Ascending aorta (tissue), 2 donors: ENCODE measurements around the gene FAM174B. TPM values are rescaled to one million over a fixed set of nuclear protein-coding genes. Genes with fewer than 3 reads are reported as not detected.

Experiments used
- DNase-seq, 2 donors: peaks; one replicate each; pipeline ENCODE4 v3.0.0-alpha.2; 2019; ENCODE audit warnings: low spot score in 2 of 2
- H3K27ac ChIP-seq, 2 donors: fragments of 200-600 bp; sonication (generic); one replicate each; pipeline ENCODE4 v1.5.1; 2016 to 2017; ENCODE audit warnings: mild to moderate bottlenecking in 1 of 2
- H3K27me3 ChIP-seq: fragments of 200-600 bp; sonication (generic); one replicate; pipeline ENCODE4 v1.5.1; 2017
- H3K36me3 ChIP-seq, 2 donors: fragments of 200-600 bp; sonication (generic); one replicate each; pipeline ENCODE4 v1.5.1; 2016
- H3K4me1 ChIP-seq, 2 donors: fragments of 200-600 bp; sonication (generic); one replicate each; pipeline ENCODE4 v1.5.1; 2016 to 2017; ENCODE audit warnings: mild to moderate bottlenecking in 1 of 2
- H3K4me3 ChIP-seq, 2 donors: fragments of 200-600 bp; sonication (generic); one replicate each; pipeline ENCODE4 v1.5.1; 2016 to 2017; ENCODE audit warnings: mild to moderate bottlenecking in 1 of 2
- H3K9me3 ChIP-seq, 2 donors: fragments of 200-600 bp; sonication (generic); one replicate each; pipeline ENCODE4 v1.5.1; 2016
- CTCF ChIP-seq, 3 experiments: fragments of 200-600 bp in 2 of 3; fragments of 450-650 bp in 1 of 3; sonication (generic) in 2 of 3; IDR thresholded peaks; one replicate each; pipeline ENCODE4 v1.5.1; 2016 to 2019; ENCODE audit warnings: antibody characterized with exemption in 3 of 3, mild to moderate bottlenecking in 1 of 3, moderate library complexity in 1 of 3
- intact Hi-C: fragments of 100-400 bp; cut with DNase I; formaldehyde crosslinking; loops from one replicate; pipeline ENCODE4 v1.15.1; 2023
- total RNA-seq: library from RNA; depleted of rRNA; stranded (reverse); fragments of >200 nt; gene quantifications from one replicate; pipeline ENCODE4 v1.1.0, GENCODE V29; 2016

FAM174B gene
- total RNA-seq, 1 donor from 2014 or later = 5.2 TPM

GRCh38 chr15:92636401-92636907, 19.1 kb downstream of the FAM174B start:
- H3K4me1 ChIP-seq = no peaks in the 10 kb centered on the region
- H3K4me3 ChIP-seq = no peak overlapping the region
- H3K27ac ChIP-seq = no peak overlapping the region
- no peak for TF ChIP-seq CTCF (IDR thresholded peaks at IDR 0.05)
- no peaks in the 10 kb centered on the region for H3K27me3 ChIP-seq
- DNase-seq = no peak
- H3K36me3 ChIP-seq = no peaks in the 10 kb centered on the region
- peaks cover 0 to 9% of the 10 kb centered on the region in 2 donors for H3K9me3 ChIP-seq
- intact Hi-C loops = no loop called here

- no peaks in the 10 kb centered on the region for H3K36me3 ChIP-seq
- TF ChIP-seq CTCF (IDR thresholded peaks at IDR 0.05) = no peak
- H3K4me1 ChIP-seq = no peaks in the 10 kb centered on the region
- H3K27ac ChIP-seq = no peak overlapping the region
- H3K27me3 ChIP-seq = no peaks in the 10 kb centered on the region
- peak in 1 of 2 donors; percentile 50 for DNase-seq
- intact Hi-C loops = no loop called here
- H3K4me3 ChIP-seq = no peak overlapping the region
- H3K9me3 ChIP-seq = peaks cover 0 to 3% of the 10 kb centered on the region in 2 donors
Measured at GRCh38 chr15:92634671-92635201, 20.8 kb downstream of the FAM174B start.

- H3K27ac ChIP-seq = no peak overlapping the region
- no peaks in the 10 kb centered on the region for H3K9me3 ChIP-seq
- no peak overlapping the region for H3K4me3 ChIP-seq
- H3K36me3 ChIP-seq = no peaks in the 10 kb centered on the region
- intact Hi-C loops = no loop called here
- DNase-seq = peak in 1 of 2 donors; percentile 47
- no peaks in the 10 kb centered on the region for H3K27me3 ChIP-seq
- no peaks in the 10 kb centered on the region for H3K4me1 ChIP-seq
- TF ChIP-seq CTCF (IDR thresholded peaks at IDR 0.05) = no peak
Measured at GRCh38 chr15:92634060-92634459, 21.5 kb downstream of the FAM174B start.

- Histone ChIP-seq H3K36me3 (no peaks in the 10 kb centered on the region), H3K4me3 (no peak overlapping the region), H3K27me3 (no peaks in the 10 kb centered on the region), H3K4me1 (no peaks in the 10 kb centered on the region), H3K27ac (no peak overlapping the region), H3K9me3 (no peaks in the 10 kb centered on the region)
- DNase-seq = peak in 1 of 2 donors; percentile 2
- intact Hi-C loops = no loop called here
- no peak for TF ChIP-seq CTCF (IDR thresholded peaks at IDR 0.05)
Measured at GRCh38 chr15:92633418-92633817, 22.2 kb downstream of the FAM174B start.

GRCh38 chr15:92633001-92633400, 22.6 kb downstream of the FAM174B start:
- no peak for DNase-seq
- no peak for TF ChIP-seq CTCF (IDR thresholded peaks at IDR 0.05)
- Histone ChIP-seq H3K27me3 (no peaks in the 10 kb centered on the region), H3K36me3 (no peaks in the 10 kb centered on the region), H3K4me1 (no peaks in the 10 kb centered on the region), H3K27ac (no peak overlapping the region), H3K4me3 (no peak overlapping the region), H3K9me3 (no peaks in the 10 kb centered on the region)
- intact Hi-C loops = no loop called here

- peak in 1 of 2 donors; percentile 47 for DNase-seq
- no peak for TF ChIP-seq CTCF (IDR thresholded peaks at IDR 0.05)
- no peak overlapping the region for H3K4me3 ChIP-seq
- H3K9me3 ChIP-seq = no peaks in the 10 kb centered on the region
- H3K27ac ChIP-seq = no peak overlapping the region
- no peaks in the 10 kb centered on the region for H3K27me3 ChIP-seq
- intact Hi-C loops = no loop called here
- H3K36me3 ChIP-seq = no peaks in the 10 kb centered on the region
- H3K4me1 ChIP-seq = no peaks in the 10 kb centered on the region
Measured at GRCh38 chr15:92631721-92632120, 23.9 kb downstream of the FAM174B start.
